ENCODE data around the gene HAVCR1.
"Not testable (repeated sequence)": the region's sequence is repeated elsewhere in the genome, so short reads cannot be mapped to it uniquely, and the experiment has no call there.

HAVCR1 gene

DNA sequence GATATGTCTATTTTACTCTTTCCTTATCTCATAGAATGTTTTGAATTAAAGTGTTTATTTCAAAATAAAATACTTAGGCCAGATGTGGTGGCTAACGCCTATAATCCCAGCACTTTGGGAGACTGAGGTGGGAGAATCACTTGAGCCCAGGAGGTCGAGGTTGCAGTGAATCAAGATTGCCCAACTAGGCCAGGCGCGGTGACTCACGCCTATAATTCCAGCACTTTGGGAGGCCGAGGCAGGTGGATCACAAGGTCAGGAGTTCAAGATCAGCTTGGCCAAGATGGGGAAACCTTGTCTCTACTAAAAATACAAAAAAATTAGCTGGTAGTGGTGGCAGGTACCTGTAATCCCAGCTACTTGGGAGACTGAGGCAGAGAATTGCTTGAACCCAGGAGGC, 2.1 kb downstream of the HAVCR1 start:
- DNase-seq; in situ Hi-C loops (cut with MboI; ENCODE audit: low pct_unique_long_range_greater_than_20kb, low sequenced_read_pairs): not testable (repeated sequence)

DNA sequence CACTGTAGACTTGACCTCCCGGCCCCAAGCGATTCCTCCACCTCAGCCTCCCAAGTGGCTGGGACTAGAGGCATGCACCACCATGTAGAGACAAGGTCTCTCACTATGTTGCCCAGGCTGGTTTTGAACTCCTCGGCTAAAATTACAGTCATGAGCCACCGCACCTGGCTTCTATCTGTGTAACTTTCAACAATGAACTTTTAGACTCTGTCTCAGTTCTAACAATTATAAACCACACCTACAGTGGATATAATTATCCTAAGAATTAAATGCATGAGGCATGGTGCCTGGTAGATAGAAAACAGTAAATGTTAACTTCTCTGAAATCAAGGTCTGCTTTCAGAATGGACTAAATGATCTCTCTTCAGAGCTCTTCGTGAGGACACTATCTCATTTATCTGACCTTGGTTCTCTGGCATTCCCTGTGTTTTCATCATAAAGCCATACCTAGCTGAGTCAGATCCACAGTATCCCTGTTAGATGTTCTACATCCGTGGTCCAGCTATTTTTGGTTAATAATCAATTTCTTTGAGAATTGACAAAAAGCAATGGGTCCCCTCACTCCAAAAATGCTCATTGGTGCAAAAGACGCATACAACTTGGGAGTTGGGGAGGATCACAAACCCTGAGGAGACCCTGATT, 7.2 kb downstream of the HAVCR1 start:
- in situ Hi-C loops (cut with MboI; ENCODE audit: low pct_unique_long_range_greater_than_20kb, low sequenced_read_pairs), result no loop called here
- DNase-seq, result no peak

DNA sequence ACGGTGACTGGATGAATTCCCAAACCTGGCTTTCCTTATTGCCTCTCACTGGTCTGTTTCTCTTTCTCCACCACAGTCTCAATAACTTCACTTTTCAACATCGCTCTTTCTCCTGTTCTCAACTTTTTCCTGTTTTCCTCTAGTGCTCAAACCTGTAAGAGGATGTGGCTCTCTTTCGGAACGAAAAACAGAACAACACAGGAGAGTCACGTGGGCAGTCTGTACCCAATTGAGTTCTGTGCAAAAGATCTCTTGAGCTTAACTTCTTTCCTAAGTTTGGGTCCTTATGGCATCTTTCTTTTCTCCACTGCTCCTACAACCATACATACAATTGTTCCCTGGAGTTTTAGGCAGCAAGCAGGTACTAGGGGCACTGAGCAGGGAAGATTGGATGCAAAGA, 8.9 kb downstream of the HAVCR1 start:
- DNase-seq, result no peak
- in situ Hi-C loops (cut with MboI; ENCODE audit: low pct_unique_long_range_greater_than_20kb, low sequenced_read_pairs), result no loop called here

DNA sequence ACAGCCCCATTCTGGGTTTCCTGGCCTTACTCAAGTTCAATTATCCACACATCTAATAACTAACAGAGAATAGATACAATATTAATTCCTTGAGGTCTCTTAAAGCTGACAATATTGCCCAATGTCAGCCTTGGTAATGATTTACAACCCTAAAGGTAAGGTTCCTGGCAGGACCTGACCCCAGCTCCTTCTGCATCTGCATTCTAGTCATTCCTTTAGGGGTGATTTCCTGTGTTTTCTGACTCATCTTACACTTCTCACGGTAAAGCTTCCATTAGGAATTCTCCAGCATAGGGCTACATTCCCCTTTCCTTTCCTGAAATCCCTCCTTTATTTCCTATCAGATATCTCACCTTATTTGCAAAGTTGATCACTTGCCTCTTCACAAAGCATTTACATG, 9.3 kb downstream of the HAVCR1 start:
- in situ Hi-C loops (cut with MboI; ENCODE audit: low pct_unique_long_range_greater_than_20kb, low sequenced_read_pairs), result no loop called here
- no peak for DNase-seq

DNA sequence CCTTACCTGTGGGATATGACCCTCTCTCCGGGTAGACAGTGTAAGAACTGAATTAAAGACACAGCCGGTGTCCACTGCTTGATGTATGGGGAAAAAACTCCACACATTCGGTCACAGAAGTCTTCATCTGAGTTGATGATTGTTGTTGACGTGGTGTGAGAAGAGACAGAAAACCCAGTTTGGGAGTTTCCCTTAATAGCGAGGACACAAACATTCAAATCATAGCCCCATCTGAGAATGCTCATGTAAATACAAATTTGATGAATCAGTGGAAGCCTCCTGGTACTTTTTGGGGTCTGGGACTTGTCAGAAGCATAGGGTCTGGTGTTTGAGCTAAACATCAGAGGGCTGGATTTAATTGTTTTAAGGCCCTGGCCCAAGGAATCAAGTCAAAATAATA, 11.0 kb downstream of the HAVCR1 start:
- in situ Hi-C loops (cut with MboI; ENCODE audit: low pct_unique_long_range_greater_than_20kb, low sequenced_read_pairs), result no loop called here
- DNase-seq, result no peak

DNA sequence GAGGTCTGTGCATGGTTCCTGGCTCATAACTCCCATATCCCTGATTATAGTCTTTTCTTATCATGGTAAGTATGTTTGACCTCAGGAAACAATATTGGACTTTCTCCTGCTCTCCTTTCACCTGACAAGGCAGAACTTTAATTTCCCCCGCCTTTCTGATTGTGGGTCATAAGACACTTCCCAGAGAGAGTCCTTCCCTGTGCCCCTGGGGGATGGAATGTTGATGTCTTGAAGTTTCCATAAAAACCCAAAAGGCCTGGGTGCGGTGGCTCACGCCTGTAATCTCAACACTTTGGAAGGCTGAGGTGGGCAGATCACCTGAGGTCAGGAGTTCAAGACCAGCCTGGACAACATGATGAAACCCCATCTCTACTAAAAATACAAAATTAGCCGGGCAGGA, 11.9 kb downstream of the HAVCR1 start:
- in situ Hi-C loops (cut with MboI; ENCODE audit: low pct_unique_long_range_greater_than_20kb, low sequenced_read_pairs); DNase-seq: not testable (repeated sequence)

DNA sequence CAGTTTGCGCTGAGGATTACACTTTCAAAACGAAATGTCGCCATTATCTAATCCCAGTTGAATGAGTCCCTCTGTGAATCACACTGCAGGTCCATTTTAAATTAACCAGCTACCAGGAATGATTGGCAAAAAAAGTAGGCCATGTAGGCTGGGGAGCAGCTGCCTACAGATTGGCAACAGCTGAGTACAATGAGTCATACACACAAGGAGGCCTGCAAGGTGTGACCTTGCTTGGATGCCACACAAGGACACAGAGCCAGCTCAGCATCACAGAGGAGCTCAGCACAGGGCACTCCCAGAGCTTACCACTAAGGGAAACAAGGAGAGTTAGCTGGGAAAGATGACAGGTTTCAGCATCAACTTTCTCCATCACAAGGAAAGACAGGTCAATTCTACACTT, 12.9 kb downstream of the HAVCR1 start:
- in situ Hi-C loops (cut with MboI; ENCODE audit: low pct_unique_long_range_greater_than_20kb, low sequenced_read_pairs), result no loop called here
- DNase-seq, result no peak

DNA sequence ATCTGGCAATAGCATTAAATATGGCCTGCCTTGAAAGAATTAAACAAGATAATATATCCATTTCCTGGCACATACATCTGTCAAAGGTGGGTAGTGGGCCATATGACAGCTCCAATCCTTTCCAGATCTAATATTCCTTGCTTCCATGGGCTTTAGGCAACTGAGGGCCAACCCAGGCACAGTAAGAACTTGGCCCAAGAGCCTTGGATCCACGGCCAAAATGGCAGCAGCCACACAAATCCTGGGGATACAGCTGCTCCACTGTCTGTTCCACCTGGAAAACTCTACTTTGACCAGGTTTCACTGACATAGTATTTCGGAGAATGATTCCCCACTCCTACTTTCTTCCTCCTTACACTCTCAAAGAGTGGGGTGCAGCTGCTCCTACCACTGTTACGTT, 13.3 kb downstream of the HAVCR1 start:
- no peak for DNase-seq
- in situ Hi-C loops (cut with MboI; ENCODE audit: low pct_unique_long_range_greater_than_20kb, low sequenced_read_pairs), result no loop called here

DNA sequence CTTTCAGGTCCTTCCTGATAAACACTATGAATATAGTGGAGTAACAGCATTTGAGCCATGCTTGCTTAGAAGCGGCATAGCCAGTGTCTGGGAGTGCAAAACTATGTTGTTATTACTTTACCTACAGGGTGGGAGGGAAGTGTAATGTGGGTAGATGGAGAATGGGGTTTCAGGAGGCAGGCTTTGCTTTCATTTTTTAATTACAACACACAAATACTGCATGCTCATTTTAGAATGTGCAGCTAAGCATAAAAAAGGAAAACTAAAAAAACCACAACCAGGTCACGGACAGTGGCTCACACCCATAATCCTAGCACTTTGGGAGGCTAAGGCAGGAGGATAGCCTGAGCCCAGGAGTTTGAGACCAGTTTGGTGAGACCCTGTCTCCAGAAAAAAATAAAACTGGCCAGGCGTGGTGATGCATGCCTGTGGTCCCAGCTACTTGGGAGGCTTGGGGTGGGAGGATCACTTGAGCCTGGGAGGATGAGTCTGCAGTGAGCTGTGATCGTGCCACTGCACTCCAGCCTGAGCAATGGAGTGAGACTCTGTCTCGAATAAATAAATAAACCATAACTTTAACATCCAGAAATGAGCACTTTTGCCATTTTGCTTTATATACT, 20.2 kb downstream of the HAVCR1 start:
- DNase-seq, result no peak
- in situ Hi-C loops (cut with MboI; ENCODE audit: low pct_unique_long_range_greater_than_20kb, low sequenced_read_pairs), result no loop called here

DNA sequence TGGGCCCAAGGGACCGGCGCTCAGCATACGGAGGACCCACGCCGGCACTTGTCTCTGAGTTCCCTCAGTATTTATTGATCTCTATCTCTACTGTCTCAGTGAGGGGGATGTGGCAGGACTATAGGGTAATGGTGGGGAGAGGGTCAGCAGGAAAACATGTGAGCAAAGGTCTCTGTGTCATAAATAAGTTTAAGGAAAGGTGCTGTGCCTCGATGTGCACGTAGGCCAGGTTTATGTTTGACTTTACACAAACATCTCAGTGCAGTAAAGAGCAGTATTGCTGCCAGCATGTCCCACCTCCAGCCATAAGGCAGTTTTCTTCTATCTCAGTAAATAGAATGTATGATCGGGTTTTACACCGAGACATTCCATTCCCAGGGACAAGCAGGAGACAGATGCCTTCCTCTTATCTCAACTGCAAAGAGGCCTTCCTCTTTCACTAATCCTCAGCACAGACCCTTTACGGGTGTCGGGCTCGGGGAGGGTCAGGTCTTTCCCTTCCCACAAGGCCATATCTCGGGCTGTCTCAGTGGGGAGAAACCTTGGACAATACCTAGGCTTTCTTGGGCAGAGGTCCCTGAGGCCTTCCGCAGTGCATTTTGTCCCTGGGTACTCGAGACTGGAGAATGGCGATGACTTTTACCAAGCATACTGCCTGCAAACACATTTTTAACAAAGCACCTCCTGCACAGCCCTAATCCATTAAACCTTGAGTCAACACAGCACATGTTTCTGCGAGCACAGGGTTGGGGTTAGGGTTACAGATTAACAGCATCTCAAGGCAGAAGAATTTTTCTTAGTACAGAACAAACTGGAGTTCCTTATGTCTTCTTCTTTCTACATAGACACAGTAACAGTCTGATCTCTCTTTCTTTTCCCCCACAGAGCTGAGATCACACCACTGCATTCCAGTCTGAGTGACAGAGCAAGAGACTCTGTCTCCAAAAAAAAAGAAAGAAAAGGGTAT, 24.5 kb downstream of the HAVCR1 start:
- in situ Hi-C loops (cut with MboI; ENCODE audit: low pct_unique_long_range_greater_than_20kb, low sequenced_read_pairs); DNase-seq: not testable (repeated sequence)

DNA sequence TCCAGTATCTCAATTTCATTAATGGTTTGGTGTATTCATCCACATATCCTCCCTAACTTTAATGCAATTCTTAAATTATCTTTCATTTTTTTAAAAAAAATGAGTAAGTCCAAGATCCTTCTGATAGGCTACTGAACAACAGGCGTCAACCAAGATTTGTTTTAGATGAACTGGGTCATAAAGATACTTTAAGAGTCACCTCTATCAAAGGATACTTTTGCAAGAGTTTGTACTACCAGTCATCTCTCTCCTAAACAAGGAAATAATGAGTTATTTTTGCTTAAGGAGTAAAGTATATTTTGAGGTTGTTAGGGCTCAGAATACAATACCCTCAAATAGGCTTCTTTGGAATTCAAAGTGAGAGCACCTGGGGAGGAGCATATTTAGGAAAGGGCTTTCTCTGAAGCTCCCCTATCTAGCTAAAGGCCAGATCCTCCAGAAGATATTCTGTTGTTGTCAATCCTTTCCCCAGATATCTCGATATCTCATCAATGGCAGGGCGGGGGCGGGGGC, 25.8 kb downstream of the HAVCR1 start:
- in situ Hi-C loops (cut with MboI; ENCODE audit: low pct_unique_long_range_greater_than_20kb, low sequenced_read_pairs), result no loop called here
- no peak for DNase-seq

DNA sequence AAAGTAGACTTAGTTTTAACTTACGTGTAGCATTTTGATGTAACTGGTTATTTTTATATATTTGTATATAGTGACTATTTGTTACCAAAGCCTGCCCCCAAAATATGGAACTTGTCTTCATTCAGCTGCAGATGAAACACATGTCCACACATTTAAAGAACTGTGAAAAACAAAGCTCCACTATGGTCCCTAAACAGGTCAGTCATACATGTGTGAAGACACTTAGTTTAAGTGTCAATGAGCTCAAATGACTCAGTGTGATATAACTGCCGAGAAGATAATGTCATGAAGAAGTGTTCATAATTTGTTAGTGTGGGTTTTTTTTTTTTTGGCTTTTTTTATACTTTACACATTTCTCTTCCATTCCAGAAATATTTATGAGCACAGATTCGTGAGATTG, 28.2 kb downstream of the HAVCR1 start:
- in situ Hi-C loops (cut with MboI; ENCODE audit: low pct_unique_long_range_greater_than_20kb, low sequenced_read_pairs), result no loop called here
- DNase-seq, result no peak

DNA sequence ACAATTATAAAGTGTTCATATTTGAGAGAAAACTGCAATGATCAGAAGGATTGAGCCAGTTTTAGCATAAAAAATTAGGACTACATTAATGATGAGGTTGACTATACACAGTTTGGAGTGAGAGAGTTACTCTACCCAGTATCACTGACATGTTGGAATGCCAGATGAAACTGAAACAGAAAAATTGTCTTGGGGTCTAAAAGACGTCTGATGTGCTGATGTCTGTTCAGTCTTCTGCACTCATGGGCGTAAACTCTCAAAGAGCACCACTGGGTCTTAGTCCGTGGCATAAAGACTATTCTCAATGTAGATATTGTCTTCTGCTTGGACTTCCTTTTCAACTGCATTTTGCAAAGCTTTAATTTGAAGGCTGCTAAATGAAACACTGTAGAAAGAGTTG, 29.5 kb downstream of the HAVCR1 start:
- in situ Hi-C loops (cut with MboI; ENCODE audit: low pct_unique_long_range_greater_than_20kb, low sequenced_read_pairs), result no loop called here
- no peak for DNase-seq

DNA sequence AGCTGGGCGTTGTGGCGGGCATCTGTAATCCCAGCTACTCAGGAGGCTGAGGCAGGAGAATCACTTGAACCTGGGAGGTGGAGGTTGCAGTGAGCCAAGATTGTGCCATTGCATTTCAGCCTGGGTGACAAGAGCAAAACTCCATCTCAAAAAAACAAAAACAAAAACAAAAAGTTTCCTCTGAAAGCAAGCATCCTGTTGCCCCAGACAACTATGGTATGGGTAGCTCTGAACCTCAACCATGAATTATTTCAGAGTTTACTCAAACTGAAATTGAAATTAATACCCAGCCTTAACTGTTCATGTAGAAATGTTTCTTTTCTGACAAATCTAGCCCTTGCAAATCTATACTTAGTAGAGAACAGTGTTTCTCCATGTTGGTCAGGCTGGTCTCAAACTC, 31.3 kb downstream of the HAVCR1 start:
- DNase-seq; in situ Hi-C loops (cut with MboI; ENCODE audit: low pct_unique_long_range_greater_than_20kb, low sequenced_read_pairs): not testable (repeated sequence)

DNA sequence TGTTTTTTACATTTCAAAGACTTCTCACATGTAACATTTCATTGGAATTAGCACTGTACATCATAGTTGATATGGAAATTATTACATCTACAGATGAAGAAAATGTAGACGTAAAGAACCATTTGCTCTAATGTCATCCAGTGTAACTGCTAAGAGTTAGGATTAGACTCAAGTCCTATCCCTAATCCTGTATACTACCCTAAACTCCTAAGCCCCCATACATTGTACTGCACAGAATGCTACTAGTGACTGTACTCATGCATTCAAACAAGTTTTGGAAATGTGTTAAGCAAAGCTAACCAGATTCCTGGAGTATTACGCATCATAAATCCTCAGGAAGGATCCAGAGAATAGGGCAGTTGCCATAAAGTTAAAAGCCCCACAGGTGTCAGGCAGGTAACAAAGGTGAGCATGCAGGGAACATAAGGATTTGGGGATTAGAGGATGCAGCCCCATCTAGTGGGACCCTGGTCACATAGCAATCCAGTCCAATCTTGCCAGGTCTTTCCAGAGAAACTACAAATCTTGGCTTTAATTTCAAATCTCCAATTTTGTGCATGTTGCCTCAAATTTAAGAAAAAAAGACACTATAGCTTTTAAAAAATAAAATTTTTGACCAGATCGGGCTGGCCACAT, 32.0 kb downstream of the HAVCR1 start:
- in situ Hi-C loops (cut with MboI; ENCODE audit: low pct_unique_long_range_greater_than_20kb, low sequenced_read_pairs), result no loop called here
- peak; percentile 5 for DNase-seq

DNA sequence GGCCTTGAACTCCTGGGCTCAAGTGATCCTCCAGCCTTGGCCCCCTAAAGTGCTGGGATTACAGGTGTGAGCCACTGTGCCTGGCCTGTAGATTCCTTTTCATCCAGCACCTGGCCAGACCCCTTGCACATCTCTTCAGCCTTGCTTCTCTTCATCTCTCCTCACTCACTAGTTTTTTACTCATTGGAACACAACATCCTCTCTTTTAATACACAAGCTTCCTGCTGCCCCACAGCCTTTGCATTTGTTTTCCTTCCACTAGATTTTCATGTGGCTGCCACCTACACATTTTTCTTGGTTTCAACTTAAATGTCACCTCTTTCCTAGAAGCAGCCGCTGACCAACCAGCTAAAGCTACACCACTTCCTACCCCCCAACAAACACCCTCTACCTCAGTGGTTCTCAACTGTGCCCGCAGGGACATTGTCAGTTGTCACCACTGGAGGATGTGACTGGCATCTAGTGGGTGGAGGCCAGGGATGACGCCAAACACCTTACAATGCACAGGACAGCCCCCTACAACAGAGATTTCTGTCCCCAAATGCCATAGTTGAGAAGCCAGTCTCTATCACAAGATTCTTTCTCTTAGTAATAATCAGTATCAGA, 33.7 kb downstream of the HAVCR1 start:
- in situ Hi-C loops (cut with MboI; ENCODE audit: low pct_unique_long_range_greater_than_20kb, low sequenced_read_pairs), result no loop called here

DNA sequence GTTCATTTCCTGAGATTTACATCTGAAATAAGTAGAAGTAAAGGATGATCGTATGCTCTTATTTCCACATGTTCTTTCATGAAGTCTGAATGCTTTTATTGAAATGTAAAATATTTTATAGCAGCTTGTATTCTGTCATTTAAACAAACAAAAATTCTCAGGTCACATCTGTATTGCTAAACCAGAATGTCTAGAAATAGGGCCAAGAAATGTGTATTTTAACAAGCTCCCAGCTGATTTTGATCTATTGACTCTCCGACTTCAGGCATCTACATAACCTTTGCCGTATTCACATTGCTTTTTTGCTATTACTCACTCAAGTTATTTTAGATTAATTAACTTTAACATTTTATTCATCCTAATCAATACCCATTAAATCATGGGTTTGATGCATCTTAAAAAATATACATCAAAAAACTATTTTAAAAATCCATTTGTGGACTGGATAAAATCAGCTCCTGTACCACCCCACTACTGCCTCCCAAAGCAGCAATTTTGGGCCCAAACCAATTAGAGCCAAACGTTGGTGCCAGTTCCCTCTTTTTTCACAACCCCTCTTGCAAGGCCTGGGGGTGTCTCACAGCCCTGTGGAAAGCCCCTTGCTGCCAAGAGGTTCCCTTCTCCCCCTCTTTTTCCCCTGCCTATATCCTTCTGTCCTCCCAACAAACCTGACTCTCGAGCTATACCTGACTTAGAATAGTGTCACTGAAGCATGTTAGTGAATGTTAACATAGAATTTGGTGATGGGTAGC, 34.5 kb downstream of the HAVCR1 start:
- DNase-seq, result no peak
- in situ Hi-C loops (cut with MboI; ENCODE audit: low pct_unique_long_range_greater_than_20kb, low sequenced_read_pairs), result no loop called here

More for the DNA sequence above, 33.7 kb downstream of the HAVCR1 start:
- DNase-seq, result no peak

DNA sequence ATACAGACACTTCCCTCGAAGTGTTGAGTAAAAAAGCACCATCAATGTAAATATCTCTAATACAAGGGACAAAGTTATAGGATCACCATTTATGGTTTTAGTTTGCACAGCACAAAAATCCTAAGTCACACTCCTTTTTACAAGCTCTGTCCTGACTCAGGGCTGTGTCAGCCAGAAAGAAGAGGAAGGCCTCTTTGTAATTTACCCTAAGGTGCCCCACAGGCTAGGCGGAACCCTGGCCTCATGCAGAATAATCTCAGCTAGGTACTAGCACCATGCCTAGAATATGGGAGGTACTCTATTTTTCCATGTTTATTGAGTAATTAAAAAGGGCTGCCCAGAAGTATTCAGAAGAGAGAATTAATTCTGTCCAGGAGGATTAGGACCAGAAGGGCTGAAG, 36.9 kb downstream of the HAVCR1 start:
- in situ Hi-C loops (cut with MboI; ENCODE audit: low pct_unique_long_range_greater_than_20kb, low sequenced_read_pairs), result no loop called here
- no peak for DNase-seq
